Neural cell (in vitro differentiated cells): ENCODE data around the gene GUCY2C. TPM values are rescaled to one million over a fixed set of nuclear protein-coding genes. Genes with fewer than 3 reads are reported as not detected.

ENCODE experiments used
- H2AFZ ChIP-seq: fragments of 200-600, 300-800 bp; sonication (generic), shearing (Covaris generic); 2 replicates; pipeline ENCODE4 v1.6.0; 2014; ENCODE audit warnings: low read depth, mild to moderate bottlenecking, antibody characterized with exemption, low read length, moderate library complexity
- H3F3A ChIP-seq: fragments of 200-600 bp; shearing (Covaris generic); 2 replicates; pipeline ENCODE4 v1.6.1; 2016; ENCODE audit warnings: mild to moderate bottlenecking, moderate library complexity, mixed read lengths, antibody characterized with exemption, low read length; ENCODE audit not compliant: insufficient read depth, poor library complexity, severe bottlenecking
- H3K27ac ChIP-seq: fragments of 200-600, 300-800 bp; sonication (generic), shearing (Covaris generic); 2 replicates; pipeline ENCODE4 v1.5.1; 2014; ENCODE audit warnings: mild to moderate bottlenecking, low read length, moderate library complexity
- H3K27me3 ChIP-seq: fragments of 300-800, 200-600 bp; sonication (generic), shearing (Covaris generic); 2 replicates; pipeline ENCODE4 v1.6.0; 2014; ENCODE audit warnings: mild to moderate bottlenecking, low read depth, low read length, moderate library complexity; ENCODE audit not compliant: insufficient read depth
- H3K36me3 ChIP-seq: fragments of 300-800, 200-600 bp; sonication (generic), shearing (Covaris generic); 2 replicates; pipeline ENCODE4 v1.5.1; 2014; ENCODE audit warnings: mild to moderate bottlenecking, antibody characterized with exemption, low read length, moderate library complexity; ENCODE audit not compliant: insufficient read depth
- H3K4me2 ChIP-seq: fragments of 300-800, 200-600 bp; sonication (generic), shearing (Covaris generic); 2 replicates; pipeline ENCODE4 v1.6.0; 2014; ENCODE audit warnings: mild to moderate bottlenecking, low read length
- H3K4me3 ChIP-seq: fragments of 300-800, 200-600 bp; sonication (generic), shearing (Covaris generic); 2 replicates; pipeline ENCODE4 v1.5.1; 2014; ENCODE audit warnings: mild to moderate bottlenecking, low read length, moderate library complexity
- H3K79me2 ChIP-seq: fragments of 200-600 bp; shearing (Covaris generic); replicated peaks from 2 replicates; pipeline ENCODE4 v1.6.0; 2014; ENCODE audit warnings: mild to moderate bottlenecking, low read length, moderate library complexity; ENCODE audit not compliant: insufficient read depth
- H3K9ac ChIP-seq: fragments of 300-800, 200-600 bp; sonication (generic), shearing (Covaris generic); 2 replicates; pipeline ENCODE4 v1.6.1; 2016; ENCODE audit warnings: mild to moderate bottlenecking, low read length, mixed read lengths
- H3K9me2 ChIP-seq: fragments of 200-600 bp; shearing (Covaris generic); 2 replicates; pipeline ENCODE4 v1.6.1; 2016; ENCODE audit warnings: mild to moderate bottlenecking, low read length, mixed read lengths; ENCODE audit not compliant: insufficient read depth
- H3K9me3 ChIP-seq: fragments of 200-600, 300-800 bp; sonication (generic), shearing (Covaris generic); 2 replicates; pipeline ENCODE4 v1.6.1; 2016; ENCODE audit warnings: mild to moderate bottlenecking, mixed run types, low read length, moderate library complexity, mixed read lengths
- H4K20me1 ChIP-seq: fragments of 200-600 bp; shearing (Covaris generic); 2 replicates; pipeline ENCODE4 v1.6.1; 2016; ENCODE audit warnings: mild to moderate bottlenecking, mixed run types; ENCODE audit not compliant: insufficient read depth
- CTCF ChIP-seq: fragments of 450-650 bp; IDR thresholded peaks from 2 replicates; pipeline ENCODE4 v1.5.1; 2014; ENCODE audit warnings: antibody characterized with exemption, mild to moderate bottlenecking, moderate library complexity; ENCODE audit not compliant: poor library complexity, severe bottlenecking
- EP300 ChIP-seq: fragments of 450-650 bp; conservative IDR thresholded peaks from 2 replicates; pipeline ENCODE4 v1.6.1; 2014; ENCODE audit warnings: antibody characterized with exemption, mild to moderate bottlenecking, moderate library complexity; ENCODE audit not compliant: poor library complexity, severe bottlenecking
- EZH2 ChIP-seq: fragments of 200-600, 300-800 bp; shearing (Covaris generic), sonication (generic); IDR thresholded peaks from 2 replicates; pipeline ENCODE4 v1.6.1; 2014; ENCODE audit warnings: antibody characterized with exemption, low read length, borderline replicate concordance, mild to moderate bottlenecking; ENCODE audit not compliant: insufficient read depth, poor library complexity, severe bottlenecking
- POLR2AphosphoS5 ChIP-seq: IDR thresholded peaks from 2 replicates; pipeline ENCODE4 v1.6.1; 2012
- RAD21 ChIP-seq: fragments of 450-650 bp; conservative IDR thresholded peaks from 2 replicates; pipeline ENCODE4 v1.6.1; 2014; ENCODE audit warnings: antibody characterized with exemption, mild to moderate bottlenecking, moderate library complexity
- REST ChIP-seq: IDR thresholded peaks from 2 replicates; pipeline ENCODE4 v1.6.1; 2012; ENCODE audit warnings: borderline replicate concordance
- SMC3 ChIP-seq: fragments of 450-650 bp; conservative IDR thresholded peaks from 2 replicates; pipeline ENCODE4 v1.6.1; 2014; ENCODE audit warnings: antibody characterized with exemption, mild to moderate bottlenecking, moderate library complexity; ENCODE audit not compliant: poor library complexity
- TAF1 ChIP-seq: IDR thresholded peaks from 2 replicates; pipeline ENCODE4 v1.6.1; 2012; ENCODE audit warnings: low read depth
- polyA plus RNA-seq: library from polyadenylated mRNA; depleted of rRNA; stranded (reverse); fragments of >200 nt; gene quantifications from 2 replicates; pipeline ENCODE4 v1.2.3, GENCODE V29; 2014

The GUCY2C gene
- polyA plus RNA-seq, 1 donor from 2014 or later: not detected

- no peaks in the 10 kb centered on the region for H3K9me3 ChIP-seq
- no peaks in the 10 kb centered on the region for H3K79me2 ChIP-seq
- no peaks in the 10 kb centered on the region for H3K27me3 ChIP-seq
- TF ChIP-seq TAF1 (no peak), EZH2 (no peak)
- H3K27ac ChIP-seq: no peak overlapping the region
- no peaks in the 10 kb centered on the region for H3K9me2 ChIP-seq
- no peaks in the 10 kb centered on the region for H3K36me3 ChIP-seq
- no peak overlapping the region for H3K4me3 ChIP-seq
- H4K20me1 ChIP-seq: no peaks in the 10 kb centered on the region
- H2AFZ ChIP-seq: no peak overlapping the region
- no peaks in the 10 kb centered on the region for H3F3A ChIP-seq
- H3K4me2 ChIP-seq: no peak overlapping the region
- H3K9ac ChIP-seq: no peak overlapping the region
Observed at GRCh38 chr12:14630793-14631192, 65.6 kb downstream of the GUCY2C start.

DNA sequence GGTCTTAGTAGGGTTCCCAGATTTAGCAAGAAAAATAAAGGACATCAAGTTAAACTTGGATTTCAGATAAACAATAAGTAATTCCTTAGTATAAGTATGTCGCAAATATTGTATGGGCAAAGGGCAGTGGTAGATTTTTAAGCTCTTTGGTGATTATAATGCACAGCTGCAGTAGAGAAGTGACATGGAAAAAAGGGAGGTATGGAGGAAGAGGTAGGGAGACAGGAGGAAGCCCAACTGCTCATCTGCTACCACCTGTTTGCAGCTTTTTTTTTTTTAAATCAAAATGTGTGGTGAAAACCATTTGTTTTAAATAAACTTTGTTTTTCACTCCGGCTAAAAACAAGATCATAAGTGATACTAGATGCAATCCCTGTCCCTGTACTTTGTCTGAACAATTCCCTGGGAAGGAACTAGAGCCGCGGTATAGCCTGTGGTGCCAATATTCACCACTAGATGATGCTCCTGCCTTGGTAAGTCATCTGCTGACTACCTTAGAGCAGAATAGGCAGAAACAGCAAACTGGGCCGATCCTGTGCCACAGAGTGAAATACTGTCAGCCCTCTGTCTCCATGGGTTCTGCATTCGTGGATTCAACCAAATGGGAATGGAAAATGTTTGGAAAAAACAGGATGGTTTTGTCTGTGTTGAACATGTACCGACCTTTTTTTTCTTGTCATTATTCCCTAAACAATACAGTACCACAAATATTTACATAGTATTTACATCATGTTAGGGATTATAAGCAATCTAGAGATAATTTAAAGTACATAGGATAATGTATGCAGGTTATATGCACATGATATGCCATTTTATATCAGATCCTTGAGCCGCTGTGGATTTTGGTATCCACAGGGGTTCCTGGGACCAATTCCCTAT lies 66.3 kb downstream of the GUCY2C start:
- H3K9me2 ChIP-seq: no peaks in the 10 kb centered on the region
- H2AFZ ChIP-seq: no peak overlapping the region

More for the DNA sequence above, 66.3 kb downstream of the GUCY2C start:
- no peaks in the 10 kb centered on the region for H3K27me3 ChIP-seq
- no peaks in the 10 kb centered on the region for H4K20me1 ChIP-seq
- no peaks in the 10 kb centered on the region for H3K79me2 ChIP-seq
- no peaks in the 10 kb centered on the region for H3K36me3 ChIP-seq
- TF ChIP-seq REST (no peak), TAF1 (no peak), POLR2AphosphoS5 (no peak), RAD21 (peak; percentile 88), SMC3 (peak; percentile 84), EP300 (no peak), CTCF (peak; percentile 89), EZH2 (no peak)
- H3F3A ChIP-seq: no peaks in the 10 kb centered on the region
- H3K9ac ChIP-seq: no peak overlapping the region
- no peak overlapping the region for H3K27ac ChIP-seq
- no peaks in the 10 kb centered on the region for H3K9me3 ChIP-seq
- H3K4me3 ChIP-seq: no peak overlapping the region
- no peak overlapping the region for H3K4me2 ChIP-seq
